Measurements from ENCODE around the gene RECQL5.

GRCh38 chr17:75594499-75595283 lies 72.3 kb downstream of the RECQL5 start:
- TF ChIP-seq CTCF (IDR thresholded peaks at IDR 0.05): no peak
- TF ChIP-seq POLR2A (IDR thresholded peaks at IDR 0.05): no peak
